T47D (cell line): Measurements from ENCODE around the gene ZKSCAN8.

Experiments
- DNase-seq, 2 experiments: peaks; one replicate each; pipeline versions ENCODE4 v3.0.0 to v3.0.0-alpha.2; 2011 to 2012; ENCODE audit warnings: low read depth in 1 of 2, low spot score in 1 of 2
- JUND ChIP-seq: IDR thresholded peaks from 2 replicates; pipeline ENCODE4 v1.6.1; 2012; ENCODE audit warnings: low read depth
- in situ Hi-C: cut with HindIII; loops from 2 replicates; pipeline ENCODE4 v1.10.0; 2016; ENCODE audit warnings: low sequenced_read_pairs, low pct_unique_long_range_greater_than_20kb

Gene ZKSCAN8

GRCh38 chr6:28124350-28124970 is 17.2 kb upstream of the ZKSCAN8 start, which contains the start of gene ZSCAN16:
Gene ZSCAN16, plus strand, starts transcription at chr6:28124609. Its CDS starts 835 bp downstream, at chr6:28125444.
- peak; percentile 63 to 93 for DNase-seq
- in situ Hi-C loops, result no loop called here
- no peak for TF ChIP-seq JUND

- in situ Hi-C loops, result no loop called here
- TF ChIP-seq JUND, result no peak
- DNase-seq, result no peak
Observed at GRCh38 chr6:28124971-28125353, 16.7 kb upstream of the ZKSCAN8 start.

GRCh38 chr6:28125401-28125800 is 16.3 kb upstream of the ZKSCAN8 start:
- in situ Hi-C loops, result no loop called here
- no peak for TF ChIP-seq JUND
- DNase-seq, result no peak

GRCh38 chr6:28134015-28134414 is 7.7 kb upstream of the ZKSCAN8 start:
- DNase-seq, result peak in 1 of 2 experiments; percentile 69
- in situ Hi-C loops, result no loop called here
- no peak for TF ChIP-seq JUND

GRCh38 chr6:28134716-28135115 is 7.0 kb upstream of the ZKSCAN8 start:
- DNase-seq, result no peak
- no peak for TF ChIP-seq JUND
- in situ Hi-C loops, result no loop called here

GRCh38 chr6:28135393-28135792 is 6.3 kb upstream of the ZKSCAN8 start:
- TF ChIP-seq JUND, result no peak
- in situ Hi-C loops, result no loop called here

GRCh38 chr6:28136585-28137504 is 4.8 kb upstream of the ZKSCAN8 start:
- in situ Hi-C loops, result no loop called here
- peak; percentile 48 to 93 for DNase-seq
- TF ChIP-seq JUND, result no peak

More at GRCh38 chr6:28135393-28135792, 6.3 kb upstream of the ZKSCAN8 start:
- DNase-seq, result no peak

GRCh38 chr6:28137505-28137981 is 4.1 kb upstream of the ZKSCAN8 start:
- in situ Hi-C loops, result no loop called here
- no peak for TF ChIP-seq JUND

GRCh38 chr6:28139860-28140543 is 1.7 kb upstream of the ZKSCAN8 start:
- no peak for DNase-seq
- TF ChIP-seq JUND, result no peak
- in situ Hi-C loops, result no loop called here

More at GRCh38 chr6:28137505-28137981, 4.1 kb upstream of the ZKSCAN8 start:
- no peak for DNase-seq

- in situ Hi-C loops, result no loop called here
- DNase-seq, result no peak
- no peak for TF ChIP-seq JUND
Observed at GRCh38 chr6:28140616-28141015, 1.1 kb upstream of the ZKSCAN8 start.

GRCh38 chr6:28142446-28142845 is 763 bp downstream of the ZKSCAN8 start:
- in situ Hi-C loops, result no loop called here
- no peak for DNase-seq
- TF ChIP-seq JUND, result no peak

GRCh38 chr6:28145231-28145630 is 3.5 kb downstream of the ZKSCAN8 start:
- DNase-seq, result no peak
- no peak for TF ChIP-seq JUND
- in situ Hi-C loops, result no loop called here

- TF ChIP-seq JUND, result no peak
- no peak for DNase-seq
- in situ Hi-C loops, result no loop called here
Observed at GRCh38 chr6:28152531-28152930, 10.8 kb downstream of the ZKSCAN8 start.
